Stimulated activated naive CD4-positive, alpha-beta T cell (primary cell): Measurements from ENCODE around the gene UBE2J2.

Source experiments
- DNase-seq, 6 experiments: peaks; one replicate each; lab custom pipeline; 2025; lab: John Stamatoyannopoulos, UW

The UBE2J2 gene

DNA sequence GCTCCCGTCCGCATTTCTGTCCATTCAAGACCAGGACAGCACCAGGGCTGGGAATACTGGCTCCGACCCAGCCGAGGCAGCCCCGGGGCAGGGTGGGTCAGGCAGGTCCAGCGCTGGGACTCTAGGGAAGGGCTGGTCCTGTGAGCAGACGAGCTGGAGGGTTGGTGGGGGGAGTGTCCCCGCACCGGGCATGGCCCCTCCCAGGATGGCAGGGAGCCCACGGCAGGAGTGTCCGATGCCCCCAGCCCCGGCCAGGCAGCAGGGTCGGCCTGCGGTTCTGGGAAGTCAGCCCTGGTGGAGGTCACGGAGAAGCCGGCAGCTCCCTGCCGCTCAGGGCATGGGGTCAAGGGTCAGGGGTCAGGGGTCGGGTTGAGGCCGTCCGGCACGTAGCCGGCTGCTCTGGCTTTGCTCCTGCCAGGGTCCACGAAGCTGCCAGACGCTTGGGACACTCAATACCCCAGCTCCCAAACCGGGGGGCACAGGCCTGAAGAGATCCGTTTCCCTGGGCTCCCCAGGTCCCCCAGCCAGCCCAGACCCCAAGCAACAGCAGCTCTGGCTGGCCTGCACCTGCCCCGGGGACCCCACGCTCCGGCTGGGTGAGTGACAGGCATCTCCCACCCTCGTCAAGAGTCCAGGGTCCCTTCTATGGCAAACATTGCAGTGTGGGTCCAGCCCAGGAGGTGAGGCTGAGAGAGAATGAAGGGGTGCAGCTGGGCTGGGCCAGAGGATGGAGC, 33.9 kb downstream of the UBE2J2 start:
- no peak for DNase-seq

GRCh38 chr1:1239227-1239613, 34.4 kb downstream of the UBE2J2 start:
- no peak for DNase-seq

DNA sequence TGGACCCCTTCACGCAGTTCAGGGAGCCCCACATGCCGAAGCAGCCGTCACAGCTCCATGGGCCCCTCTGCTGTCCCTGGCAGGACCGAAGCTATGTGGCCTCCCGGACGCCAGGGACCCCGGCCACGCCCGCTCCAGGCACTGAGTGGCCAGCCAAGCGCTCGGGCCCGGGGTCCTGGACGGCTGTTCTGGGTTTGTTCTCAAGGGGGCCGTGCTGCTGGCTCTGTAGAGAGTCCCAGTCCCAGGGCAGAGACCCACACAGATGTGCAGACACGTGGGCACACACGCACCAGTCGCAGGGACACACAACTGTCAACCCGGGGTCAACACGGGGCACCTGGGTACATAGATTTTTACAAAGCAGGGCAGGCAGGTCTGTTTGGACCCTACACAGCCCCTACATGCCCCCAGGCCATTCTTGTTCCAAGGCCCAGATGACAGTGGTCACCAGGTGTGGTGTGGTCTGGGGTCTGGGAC, 34.9 kb downstream of the UBE2J2 start:
- DNase-seq: no peak

DNA sequence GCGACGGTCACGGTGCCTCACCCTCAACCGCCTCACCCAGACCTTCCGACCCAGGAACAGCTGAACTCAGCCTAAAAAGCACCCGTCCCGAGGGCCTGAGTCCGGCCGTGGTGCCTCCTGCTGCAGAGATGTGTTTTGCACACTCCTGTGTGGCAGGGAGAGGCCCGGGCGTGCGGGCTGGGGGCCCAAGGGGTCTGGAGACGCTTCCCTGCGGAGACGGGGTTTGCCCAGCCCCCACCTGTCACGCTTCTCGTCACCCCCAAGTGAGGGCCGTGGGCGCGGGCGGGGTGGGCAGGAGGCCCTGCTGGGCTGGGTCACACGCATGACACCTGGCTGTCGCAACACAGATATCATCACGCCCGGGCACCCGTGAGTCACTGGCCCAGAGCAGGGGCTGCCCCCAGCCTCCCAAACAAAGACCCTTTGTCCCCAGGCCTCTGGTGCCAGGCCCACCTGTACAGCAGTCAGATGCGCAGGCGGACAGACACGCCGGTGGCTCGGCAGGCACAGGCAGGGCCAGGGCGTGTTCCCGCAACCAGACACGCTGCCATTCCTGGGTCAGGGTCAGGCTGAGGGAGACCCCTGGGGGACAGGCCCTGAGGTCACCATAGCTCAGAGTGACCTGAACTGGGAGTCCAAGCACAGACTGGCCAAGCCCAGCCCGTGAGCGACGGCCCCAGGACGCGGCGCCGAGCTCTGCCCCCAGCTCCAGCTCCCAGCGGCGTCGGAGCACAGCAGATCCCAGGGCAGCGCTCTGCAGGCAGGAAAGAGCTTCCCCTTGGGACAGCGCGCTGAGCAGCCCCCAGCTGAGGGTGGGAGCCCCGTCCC, 35.6 kb downstream of the UBE2J2 start:
- DNase-seq: no peak

DNA sequence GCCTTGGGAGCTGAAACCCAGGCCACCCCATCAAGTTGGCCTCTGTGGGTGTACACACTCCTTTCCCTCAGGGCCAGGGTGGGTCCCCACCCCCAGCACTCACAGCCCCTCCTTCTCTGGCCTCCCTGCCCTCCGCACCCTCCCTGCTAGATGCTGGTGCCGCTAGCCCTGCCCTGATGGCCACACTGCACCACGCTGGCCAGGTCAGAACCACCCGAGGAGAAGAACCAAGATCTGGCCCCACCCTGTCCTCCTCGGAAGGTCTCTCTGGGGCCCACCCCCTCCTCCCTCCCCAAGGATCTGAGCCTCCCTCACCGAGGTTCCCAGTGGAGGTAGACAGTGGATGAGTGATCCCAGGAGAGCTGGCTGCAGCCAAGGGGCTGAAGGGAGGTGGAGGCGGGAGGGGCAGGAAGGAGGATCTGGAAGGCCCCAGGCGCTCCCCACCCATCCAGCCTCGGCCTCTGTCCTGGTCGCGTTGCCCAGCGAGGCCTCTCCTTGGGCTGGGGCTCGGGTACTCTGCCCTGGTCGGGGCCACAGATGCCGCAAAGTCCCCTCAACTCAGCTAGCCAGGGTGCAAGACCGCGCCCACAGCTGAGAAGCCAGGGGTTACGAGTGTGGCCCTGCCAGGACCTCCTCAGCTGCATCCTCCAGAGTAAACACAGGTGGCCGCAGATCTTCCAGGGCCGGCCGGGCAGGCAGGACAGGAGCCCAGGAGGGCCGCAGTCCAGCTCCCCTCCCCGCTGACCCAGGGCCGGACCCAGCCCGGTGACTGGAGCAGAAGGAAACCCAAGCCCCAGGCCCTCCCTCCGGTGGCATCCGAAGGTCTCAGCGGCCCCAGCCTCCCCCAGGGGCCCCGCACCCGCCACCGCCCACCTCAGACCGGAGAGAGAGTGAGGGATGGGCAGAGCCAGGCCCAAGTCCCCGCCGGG, 36.4 kb downstream of the UBE2J2 start:
- DNase-seq: no peak

DNA sequence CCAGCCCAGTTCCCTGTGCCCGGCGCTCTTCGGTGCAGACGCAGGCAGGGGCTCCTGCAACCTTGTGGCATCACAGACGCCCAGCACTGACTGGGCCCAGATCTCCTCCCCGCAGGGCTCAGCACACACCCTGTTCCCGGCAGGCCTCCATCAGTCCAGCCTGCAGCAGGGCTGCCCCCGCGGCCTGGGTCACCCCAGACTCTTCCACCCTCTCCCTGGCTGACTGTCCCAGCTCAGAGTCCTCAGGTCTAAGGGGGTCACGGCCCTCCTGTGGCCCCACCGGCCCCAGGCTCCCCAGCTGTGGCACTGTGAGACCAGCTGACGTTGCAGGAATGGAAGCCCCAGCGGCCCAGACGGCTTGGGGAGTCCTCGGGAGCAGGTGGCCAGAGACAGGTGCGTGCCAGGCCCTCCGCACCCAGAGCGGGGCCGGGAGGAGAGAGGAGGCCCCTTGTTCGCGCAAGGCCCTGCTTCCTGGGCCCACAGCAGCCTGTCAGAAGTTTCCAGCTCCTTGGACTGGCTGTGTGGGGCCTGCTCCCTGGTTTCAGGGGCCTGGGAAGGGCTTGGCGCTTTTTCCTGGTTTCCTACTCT, 37.4 kb downstream of the UBE2J2 start:
- DNase-seq: no peak

DNA sequence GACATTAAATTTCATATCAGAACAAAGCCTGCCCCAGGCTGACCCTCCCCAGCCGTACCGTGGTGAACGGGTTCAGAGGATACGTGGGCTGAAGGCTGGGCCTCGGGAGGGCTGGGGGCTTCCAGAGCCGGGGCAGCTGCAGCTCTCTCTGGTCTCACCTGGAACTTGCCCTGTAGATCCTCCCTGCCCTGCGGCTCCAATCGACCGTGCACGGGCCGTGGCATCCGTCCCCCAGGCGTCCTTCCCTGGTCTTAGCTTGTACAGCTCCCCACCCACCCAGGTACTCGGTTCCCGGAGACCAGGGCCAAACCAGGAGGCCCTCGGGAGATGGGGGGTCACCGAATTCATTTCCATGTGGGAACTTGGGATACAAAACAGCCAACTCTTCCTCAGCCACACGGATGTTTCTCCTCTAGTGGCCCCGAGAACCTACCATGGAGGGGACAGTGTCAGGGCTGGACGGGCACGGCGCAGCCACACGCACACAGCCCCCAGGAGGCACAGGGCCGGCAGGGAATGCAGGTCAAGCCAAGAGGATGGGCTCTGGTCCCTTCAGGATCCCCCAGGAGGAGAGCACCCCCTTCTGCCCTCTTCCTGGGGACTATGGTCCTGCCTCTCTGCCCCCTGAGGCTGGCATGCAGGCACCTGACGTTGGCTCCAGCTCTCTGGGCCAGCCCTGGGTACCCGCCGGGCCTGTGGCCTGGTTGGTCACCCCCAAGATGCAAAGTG, 38.5 kb downstream of the UBE2J2 start:
- DNase-seq: no peak

- DNase-seq: no peak
These were observed 39.4 kb downstream of the UBE2J2 start for GRCh38 chr1:1234180-1234808.

- no peak for DNase-seq
These were observed 40.1 kb downstream of the UBE2J2 start for GRCh38 chr1:1233567-1233892.

- no peak for DNase-seq
These were observed 40.7 kb downstream of the UBE2J2 start for GRCh38 chr1:1232796-1233566.

GRCh38 chr1:1232208-1232795, 41.4 kb downstream of the UBE2J2 start, which contains the start of gene B3GALT6:
Gene B3GALT6, plus strand, starts transcription at chr1:1232237. Its CDS starts 42 bp downstream, at chr1:1232279.
- peak in 1 of 6 experiments; percentile 77 for DNase-seq

GRCh38 chr1:1231400-1232207, 42.0 kb downstream of the UBE2J2 start, which contains the start of gene SDF4:
Gene SDF4, minus strand, starts transcription at chr1:1232001. Its CDS starts 3,229 bp downstream, at chr1:1228772.
- peak; percentile 93 to 96 (median 94) for DNase-seq

DNA sequence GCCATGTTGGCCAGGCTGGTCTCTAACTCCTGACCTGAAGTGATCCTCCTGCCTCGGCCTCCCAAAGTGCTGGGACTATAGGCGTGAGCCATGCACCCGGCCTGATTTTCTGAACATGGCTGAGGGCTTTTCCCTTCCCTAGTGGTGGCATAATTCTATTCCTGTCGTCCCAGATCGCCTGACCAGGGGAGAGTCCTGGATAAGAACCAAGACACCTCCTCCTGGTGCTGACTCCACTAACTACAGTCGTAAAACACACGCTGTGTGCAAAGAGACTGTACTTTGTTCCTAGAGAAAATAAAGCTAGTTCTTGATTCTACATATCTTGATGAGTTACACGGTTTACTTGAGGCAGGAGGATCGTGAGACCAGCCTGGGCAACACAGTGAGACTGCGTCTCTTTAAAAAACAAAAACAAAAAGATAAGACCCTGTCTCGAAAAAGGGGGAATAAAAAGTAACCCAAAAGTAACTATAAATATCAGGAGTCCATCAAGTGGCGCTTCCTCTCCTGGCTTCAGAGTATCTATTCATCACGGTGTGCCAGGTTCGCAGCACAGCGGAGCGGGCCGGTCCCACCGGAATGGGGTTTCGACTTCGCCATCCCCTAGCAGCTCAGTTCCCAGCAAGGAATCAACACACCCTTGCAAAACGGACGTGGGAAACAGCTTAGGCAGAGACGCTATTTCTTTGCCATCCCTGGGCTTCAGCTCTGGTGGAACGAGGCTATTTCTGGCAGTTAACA, 42.8 kb downstream of the UBE2J2 start:
- DNase-seq: no peak

GRCh38 chr1:1229770-1230169, 43.9 kb downstream of the UBE2J2 start:
- no peak for DNase-seq

- DNase-seq: no peak
These were observed 44.9 kb downstream of the UBE2J2 start for GRCh38 chr1:1228596-1229321.

DNA sequence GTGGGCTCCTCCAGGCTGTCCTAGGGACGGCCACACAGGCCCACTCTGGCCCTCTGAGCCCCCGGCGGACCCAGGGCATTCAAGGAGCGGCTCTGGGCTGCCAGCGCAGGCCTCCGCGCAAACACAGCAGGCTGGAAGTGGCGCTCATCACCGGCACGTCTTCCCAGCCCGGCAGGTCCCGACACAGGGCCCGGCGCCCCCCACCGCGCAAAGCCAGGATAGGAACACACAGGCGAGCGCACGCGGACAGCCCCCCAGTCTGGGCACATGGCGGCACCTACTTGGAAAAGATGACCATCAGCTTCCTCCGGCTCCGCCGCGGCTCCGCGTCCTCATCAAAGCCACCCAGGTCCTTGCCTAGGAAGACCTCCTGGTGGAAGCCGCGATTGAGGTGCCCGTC, 45.5 kb downstream of the UBE2J2 start:
- no peak for DNase-seq

- DNase-seq: no peak
These were observed 46.3 kb downstream of the UBE2J2 start for GRCh38 chr1:1227386-1227785.
